ENCODE results near the gene NADSYN1.

NADSYN1 gene

DNA sequence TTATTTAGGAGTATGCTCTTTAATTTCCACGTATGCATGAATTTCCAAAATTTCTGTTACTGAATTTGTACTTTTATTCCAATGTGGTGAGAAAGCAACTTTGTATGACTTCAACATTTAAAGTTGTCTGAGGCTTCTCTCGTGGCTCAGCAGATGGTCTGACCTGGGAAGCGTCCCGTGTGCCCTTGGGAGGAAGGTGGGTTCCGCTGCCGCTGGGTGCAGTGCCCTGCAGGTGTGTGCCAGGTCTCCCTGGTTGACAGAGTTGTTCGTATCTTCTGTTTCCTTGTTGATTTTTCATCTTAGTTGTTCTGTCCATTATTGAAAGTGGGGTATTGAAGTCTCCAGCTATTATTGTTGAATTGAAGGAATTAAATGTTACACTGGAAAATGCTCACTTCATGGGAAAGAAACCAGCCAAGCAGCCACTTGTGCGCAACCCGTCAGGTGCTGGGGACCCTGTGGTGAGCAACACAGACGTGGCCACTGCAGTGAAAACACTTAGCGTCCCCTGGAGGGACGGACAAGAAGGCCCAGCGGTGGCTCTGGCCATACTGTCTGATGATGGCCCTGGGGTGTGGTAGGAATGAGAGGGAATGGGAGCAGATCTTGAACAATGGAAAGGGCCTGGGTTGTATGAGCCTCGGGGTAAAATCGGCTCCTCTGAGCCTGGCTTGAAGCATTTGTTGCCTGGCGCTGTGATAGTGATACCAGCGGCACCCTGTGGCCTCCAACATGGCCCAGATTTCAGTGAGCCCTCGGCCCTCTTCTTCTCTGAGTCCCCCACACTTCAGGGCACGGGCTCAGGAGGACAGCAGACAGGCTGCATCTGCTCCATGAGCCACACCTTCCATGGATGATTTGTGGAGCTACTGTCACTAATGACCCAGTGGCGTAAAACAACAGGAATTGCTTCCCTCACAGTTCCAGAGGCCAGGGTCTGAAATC lies 42.6 kb downstream of the NADSYN1 start:
- H3K4me2 ChIP-seq (ENCODE audit: insufficient read depth, low read length) = no peak overlapping the region
- H3K9me3 ChIP-seq (ENCODE audit: insufficient read depth, low read length, severe bottlenecking) = no peaks in the 10 kb centered on the region
- TF ChIP-seq CTCF (IDR thresholded peaks at IDR 0.05; ENCODE audit: borderline replicate concordance, extremely low read depth, low read length, poor library complexity, severe bottlenecking) = no peak
- TF ChIP-seq EZH2 (IDR thresholded peaks at IDR 0.05; ENCODE audit: borderline replicate concordance, low read depth, low read length, severe bottlenecking) = no peak

GRCh38 chr11:71496421-71496820 lies 43.4 kb downstream of the NADSYN1 start:
- H3K36me3 ChIP-seq (ENCODE audit: insufficient read depth, low read length) = peaks cover 80% of the 10 kb centered on the region
- no peak for ATAC-seq (ENCODE audit: insufficient read depth, low read depth)

More for the DNA sequence above, 42.6 kb downstream of the NADSYN1 start:
- Histone ChIP-seq H3K9ac (ENCODE audit: low read depth, low read length) (no peak overlapping the region), H3K27me3 (ENCODE audit: insufficient read depth, low read length, poor library complexity) (no peaks in the 10 kb centered on the region), H3K4me1 (ENCODE audit: insufficient read depth, low read length) (no peaks in the 10 kb centered on the region; the same call in 1 of the 2 replicates), H3K27ac (ENCODE audit: low read length) (no peak overlapping the region), H3K4me3 (ENCODE audit: low read depth in 1 of 2, low read length in 2 of 2) (no peak overlapping the region), H2AFZ (ENCODE audit: low read depth, low read length) (no peak overlapping the region), H4K20me1 (ENCODE audit: insufficient read depth, low read length) (no peaks in the 10 kb centered on the region), H3K36me3 (ENCODE audit: insufficient read depth, low read length) (peaks cover 80% of the 10 kb centered on the region), H3K79me2 (ENCODE audit: insufficient read depth, low read length) (no peaks in the 10 kb centered on the region)
- DNase-seq (no peak), ATAC-seq (ENCODE audit: insufficient read depth, low read depth) (no peak)

GRCh38 chr11:71498091-71498490 lies 45.1 kb downstream of the NADSYN1 start:
- no peaks in the 10 kb centered on the region; the same call in 1 of the 2 replicates for H3K4me1 ChIP-seq (ENCODE audit: insufficient read depth, low read length)
- no peak overlapping the region for H3K27ac ChIP-seq (ENCODE audit: low read length)
- H3K9me3 ChIP-seq (ENCODE audit: insufficient read depth, low read length, severe bottlenecking) = no peaks in the 10 kb centered on the region
- no peak overlapping the region for H2AFZ ChIP-seq (ENCODE audit: low read depth, low read length)
- H3K79me2 ChIP-seq (ENCODE audit: insufficient read depth, low read length) = no peaks in the 10 kb centered on the region
- no peak for ATAC-seq (ENCODE audit: insufficient read depth, low read depth)
- H3K4me3 ChIP-seq (ENCODE audit: low read depth in 1 of 2, low read length in 2 of 2) = no peak overlapping the region
- H4K20me1 ChIP-seq (ENCODE audit: insufficient read depth, low read length) = no peaks in the 10 kb centered on the region
- no peak overlapping the region for H3K4me2 ChIP-seq (ENCODE audit: insufficient read depth, low read length)
- no peaks in the 10 kb centered on the region for H3K27me3 ChIP-seq (ENCODE audit: insufficient read depth, low read length, poor library complexity)
- peaks cover 79% of the 10 kb centered on the region for H3K36me3 ChIP-seq (ENCODE audit: insufficient read depth, low read length)
- no peak for TF ChIP-seq EZH2 (IDR thresholded peaks at IDR 0.05; ENCODE audit: borderline replicate concordance, low read depth, low read length, severe bottlenecking)
- TF ChIP-seq CTCF (IDR thresholded peaks at IDR 0.05; ENCODE audit: borderline replicate concordance, extremely low read depth, low read length, poor library complexity, severe bottlenecking) = no peak
- no peak overlapping the region for H3K9ac ChIP-seq (ENCODE audit: low read depth, low read length)
- no peak for DNase-seq

More at GRCh38 chr11:71496421-71496820, 43.4 kb downstream of the NADSYN1 start:
- H3K4me3 ChIP-seq (ENCODE audit: low read depth in 1 of 2, low read length in 2 of 2) = no peak overlapping the region
- no peaks in the 10 kb centered on the region for H3K27me3 ChIP-seq (ENCODE audit: insufficient read depth, low read length, poor library complexity)
- no peak overlapping the region for H2AFZ ChIP-seq (ENCODE audit: low read depth, low read length)
- DNase-seq = no peak
- no peaks in the 10 kb centered on the region for H3K9me3 ChIP-seq (ENCODE audit: insufficient read depth, low read length, severe bottlenecking)
- H3K4me1 ChIP-seq (ENCODE audit: insufficient read depth, low read length) = no peaks in the 10 kb centered on the region; the same call in 1 of the 2 replicates
- no peak overlapping the region for H3K9ac ChIP-seq (ENCODE audit: low read depth, low read length)
- H3K79me2 ChIP-seq (ENCODE audit: insufficient read depth, low read length) = no peaks in the 10 kb centered on the region
- H3K4me2 ChIP-seq (ENCODE audit: insufficient read depth, low read length) = no peak overlapping the region
- TF ChIP-seq EZH2 (IDR thresholded peaks at IDR 0.05; ENCODE audit: borderline replicate concordance, low read depth, low read length, severe bottlenecking) (no peak), CTCF (IDR thresholded peaks at IDR 0.05; ENCODE audit: borderline replicate concordance, extremely low read depth, low read length, poor library complexity, severe bottlenecking) (no peak)
- H4K20me1 ChIP-seq (ENCODE audit: insufficient read depth, low read length) = no peaks in the 10 kb centered on the region
- no peak overlapping the region for H3K27ac ChIP-seq (ENCODE audit: low read length)

Data from DND-41 (cell line).